Ovary (tissue), 3 donors: Measurements from ENCODE around the gene RNF180.

Source experiments
- EP300 ChIP-seq: sonication (generic); formaldehyde crosslinking; IDR thresholded peaks from one replicate; pipeline ENCODE4 v1.6.1; 2017; ENCODE audit warnings: antibody characterized with exemption
- POLR2A ChIP-seq: fragments of 450-650 bp; IDR thresholded peaks from one replicate; pipeline ENCODE4 v1.6.1; 2017; ENCODE audit warnings: antibody characterized with exemption, mild to moderate bottlenecking, moderate library complexity
- TF ChIP-seq, protein P1 (sequence below), 3 donors: fragments of 450-650 bp in 2 of 3; fragments of 200-600 bp in 1 of 3; IDR thresholded peaks; one replicate each; pipeline versions ENCODE4 v1.5.1 to v1.8.0; 2016 to 2022; ENCODE audit warnings: antibody characterized with exemption in 3 of 3, mild to moderate bottlenecking in 1 of 3
- donor health status: DM: no; HTN: no; CAD: no.

GRCh38 chr5:64340293-64340692 is 174.7 kb downstream of the RNF180 start:
- TF ChIP-seq, protein P1, sequence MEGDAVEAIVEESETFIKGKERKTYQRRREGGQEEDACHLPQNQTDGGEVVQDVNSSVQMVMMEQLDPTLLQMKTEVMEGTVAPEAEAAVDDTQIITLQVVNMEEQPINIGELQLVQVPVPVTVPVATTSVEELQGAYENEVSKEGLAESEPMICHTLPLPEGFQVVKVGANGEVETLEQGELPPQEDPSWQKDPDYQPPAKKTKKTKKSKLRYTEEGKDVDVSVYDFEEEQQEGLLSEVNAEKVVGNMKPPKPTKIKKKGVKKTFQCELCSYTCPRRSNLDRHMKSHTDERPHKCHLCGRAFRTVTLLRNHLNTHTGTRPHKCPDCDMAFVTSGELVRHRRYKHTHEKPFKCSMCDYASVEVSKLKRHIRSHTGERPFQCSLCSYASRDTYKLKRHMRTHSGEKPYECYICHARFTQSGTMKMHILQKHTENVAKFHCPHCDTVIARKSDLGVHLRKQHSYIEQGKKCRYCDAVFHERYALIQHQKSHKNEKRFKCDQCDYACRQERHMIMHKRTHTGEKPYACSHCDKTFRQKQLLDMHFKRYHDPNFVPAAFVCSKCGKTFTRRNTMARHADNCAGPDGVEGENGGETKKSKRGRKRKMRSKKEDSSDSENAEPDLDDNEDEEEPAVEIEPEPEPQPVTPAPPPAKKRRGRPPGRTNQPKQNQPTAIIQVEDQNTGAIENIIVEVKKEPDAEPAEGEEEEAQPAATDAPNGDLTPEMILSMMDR (IDR thresholded peaks at IDR 0.05): no peak
- no peak for TF ChIP-seq POLR2A
- no peak for TF ChIP-seq EP300
